PC-9 (cell line): Measurements from ENCODE around the gene AUH. TPM values are rescaled to one million over a fixed set of nuclear protein-coding genes. Genes with fewer than 3 reads are reported as not detected.

Experiments used
- BruUV-seq: library from RNA; stranded (reverse); fragments of 400-500 nt; replicated peaks from 2 replicates; lab custom pipeline; 2021; lab: Mats Ljungman, UMichigan
- CTCF ChIA-PET: fragments of 300-600 bp; sonication (Branson Sonifier 250); formaldehyde crosslinking; loops from one replicate; lab custom pipeline; 2022; ENCODE audit warnings: antibody characterized with exemption; lab: Charles Lee
- POLR2A ChIA-PET: fragments of 300-600 bp; sonication (Branson Sonifier 250); formaldehyde crosslinking; loops from one replicate; lab custom pipeline; 2022; ENCODE audit warnings: antibody characterized with exemption; ENCODE audit not compliant: unreplicated experiment; lab: Charles Lee
- DNase-seq, 2 experiments: peaks; one replicate each; pipeline versions ENCODE4 v3.0.0 to v3.0.0-alpha.2; 2015 to 2022; ENCODE audit warnings: mixed read lengths in 1 of 2
- H2AFZ ChIP-seq: fragments of 200-600 bp; sonication (generic); 2 replicates; pipeline ENCODE4 v1.8.1; 2017; ENCODE audit warnings: antibody characterized with exemption
- H3F3A ChIP-seq: fragments of 200-600 bp; sonication (generic); 2 replicates; pipeline ENCODE4 v1.8.1; 2017; ENCODE audit warnings: antibody characterized with exemption, mild to moderate bottlenecking, low read depth; ENCODE audit not compliant: insufficient read depth
- H3K27ac ChIP-seq: fragments of 200-600 bp; sonication (generic); 2 replicates; pipeline ENCODE4 v1.6.1; 2016; ENCODE audit warnings: mixed run types
- H3K27me3 ChIP-seq: fragments of 200-600 bp; sonication (generic); 2 replicates; pipeline ENCODE4 v1.6.1; 2016; ENCODE audit warnings: low read depth, mixed run types; ENCODE audit not compliant: insufficient read depth
- H3K36me3 ChIP-seq: fragments of 200-600 bp; sonication (generic); 2 replicates; pipeline ENCODE4 v1.6.1; 2016; ENCODE audit warnings: low read depth, mixed run types
- H3K4me1 ChIP-seq: fragments of 200-600 bp; sonication (generic); replicated peaks from 2 replicates; pipeline ENCODE4 v1.6.1; 2016; ENCODE audit warnings: mixed run types; ENCODE audit not compliant: insufficient read depth
- H3K4me2 ChIP-seq: fragments of 200-600 bp; sonication (generic); 2 replicates; pipeline ENCODE4 v1.6.1; 2017; ENCODE audit warnings: mixed run types
- H3K4me3 ChIP-seq: fragments of 200-600 bp; sonication (generic); 2 replicates; pipeline ENCODE4 v1.6.1; 2016; ENCODE audit warnings: mixed run types
- H3K79me2 ChIP-seq: fragments of 200-600 bp; sonication (generic); 2 replicates; pipeline ENCODE4 v1.6.1; 2017; ENCODE audit warnings: low read depth, mixed run types
- H3K9me2 ChIP-seq: fragments of 200-600 bp; sonication (generic); 2 replicates; pipeline ENCODE4 v1.8.1; 2017; ENCODE audit warnings: mild to moderate bottlenecking; ENCODE audit not compliant: insufficient read depth
- H3K9me3 ChIP-seq: fragments of 200-600 bp; sonication (generic); 2 replicates; pipeline ENCODE4 v1.8.1; 2016; ENCODE audit warnings: low read depth; ENCODE audit not compliant: insufficient read depth
- H4K20me1 ChIP-seq: fragments of 200-600 bp; sonication (generic); 2 replicates; pipeline ENCODE4 v1.8.1; 2017; ENCODE audit not compliant: insufficient read depth
- EZH2 ChIP-seq: fragments of 200-600 bp; sonication (generic); IDR thresholded peaks from 2 replicates; pipeline ENCODE4 v1.8.0; 2017; ENCODE audit warnings: antibody characterized with exemption, low read depth
- intact Hi-C: fragments of 100-400 bp; cut with micrococcal nuclease; formaldehyde crosslinking; loops from one replicate; pipeline ENCODE4 v1.10.0; 2022; ENCODE audit not compliant: unreplicated experiment
- total RNA-seq: library from RNA; stranded (reverse); gene quantifications from 2 replicates; pipeline ENCODE4 v1.2.3, GENCODE V29; 2021
- TF ChIP-seq, protein P1 (sequence below): fragments of 200-600 bp; sonication (generic); conservative IDR thresholded peaks from 2 replicates; pipeline ENCODE4 v1.6.1; 2017; ENCODE audit warnings: mixed run types, antibody characterized with exemption, mild to moderate bottlenecking, moderate library complexity

The AUH gene
- total RNA-seq, 1 experiment from 2014 or later = 24.9 TPM

DNA sequence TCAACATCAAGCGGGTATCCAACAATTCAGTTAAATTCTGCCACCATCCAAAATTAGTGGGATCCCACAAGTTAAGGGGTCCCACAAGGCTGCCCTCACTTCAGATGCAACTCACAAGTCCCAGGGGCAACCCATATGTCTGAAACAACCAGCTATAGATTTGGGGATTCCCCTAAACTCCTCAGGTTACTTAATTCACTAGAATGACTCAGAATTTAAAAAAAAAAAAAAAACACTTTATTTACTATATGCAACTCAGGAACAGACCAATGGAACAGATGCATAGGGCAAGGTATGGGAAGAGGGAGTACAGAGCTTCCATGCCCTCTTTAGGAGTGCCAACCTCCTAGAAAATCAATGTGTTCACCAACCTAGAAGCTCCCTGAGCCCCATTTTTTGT lies 15.1 kb downstream of the AUH start:
- H3K9me2 ChIP-seq = no peaks in the 10 kb centered on the region
- no peak overlapping the region for H3K4me3 ChIP-seq
- ChIA-PET CTCF (no interaction called here), POLR2A (interaction anchor here (0.6 to 0.7 kb wide), 2 partner anchors 46 to 794 kb away, joined by 11 to 20 read pairs; no protein-coding TSS in a partner anchor)
- no peaks in the 10 kb centered on the region for H3F3A ChIP-seq
- no peak overlapping the region for H2AFZ ChIP-seq
- no peaks in the 10 kb centered on the region for H3K9me3 ChIP-seq
- H3K27ac ChIP-seq = no peak overlapping the region
- no peak for DNase-seq
- H4K20me1 ChIP-seq = no peaks in the 10 kb centered on the region
- H3K79me2 ChIP-seq = peaks cover 9% of the 10 kb centered on the region; the same call in 1 of the 2 replicates
- H3K4me1 ChIP-seq = peaks cover 9% of the 10 kb centered on the region; the same call in 1 of the 2 replicates
- no TSS peak for BruUV-seq
- H3K36me3 ChIP-seq = peaks cover 7% of the 10 kb centered on the region; the same call in 1 of the 2 replicates
- no peak overlapping the region for H3K4me2 ChIP-seq
- TF ChIP-seq EZH2 = no peak
- TF ChIP-seq, protein P1, sequence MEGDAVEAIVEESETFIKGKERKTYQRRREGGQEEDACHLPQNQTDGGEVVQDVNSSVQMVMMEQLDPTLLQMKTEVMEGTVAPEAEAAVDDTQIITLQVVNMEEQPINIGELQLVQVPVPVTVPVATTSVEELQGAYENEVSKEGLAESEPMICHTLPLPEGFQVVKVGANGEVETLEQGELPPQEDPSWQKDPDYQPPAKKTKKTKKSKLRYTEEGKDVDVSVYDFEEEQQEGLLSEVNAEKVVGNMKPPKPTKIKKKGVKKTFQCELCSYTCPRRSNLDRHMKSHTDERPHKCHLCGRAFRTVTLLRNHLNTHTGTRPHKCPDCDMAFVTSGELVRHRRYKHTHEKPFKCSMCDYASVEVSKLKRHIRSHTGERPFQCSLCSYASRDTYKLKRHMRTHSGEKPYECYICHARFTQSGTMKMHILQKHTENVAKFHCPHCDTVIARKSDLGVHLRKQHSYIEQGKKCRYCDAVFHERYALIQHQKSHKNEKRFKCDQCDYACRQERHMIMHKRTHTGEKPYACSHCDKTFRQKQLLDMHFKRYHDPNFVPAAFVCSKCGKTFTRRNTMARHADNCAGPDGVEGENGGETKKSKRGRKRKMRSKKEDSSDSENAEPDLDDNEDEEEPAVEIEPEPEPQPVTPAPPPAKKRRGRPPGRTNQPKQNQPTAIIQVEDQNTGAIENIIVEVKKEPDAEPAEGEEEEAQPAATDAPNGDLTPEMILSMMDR = no peak
- no peaks in the 10 kb centered on the region for H3K27me3 ChIP-seq
- intact Hi-C loops = no loop called here

GRCh38 chr9:91345978-91346377 lies 15.7 kb downstream of the AUH start:
- POLR2A ChIA-PET = interaction anchor here (0.6 to 0.7 kb wide), 2 partner anchors 45 to 793 kb away, joined by 11 to 20 read pairs; no protein-coding TSS in a partner anchor
- Histone ChIP-seq H4K20me1 (no peaks in the 10 kb centered on the region), H3K27ac (no peak overlapping the region), H3F3A (no peaks in the 10 kb centered on the region), H3K9me2 (no peaks in the 10 kb centered on the region), H2AFZ (no peak overlapping the region), H3K79me2 (peaks cover 9% of the 10 kb centered on the region; the same call in 1 of the 2 replicates), H3K36me3 (peaks cover 10% of the 10 kb centered on the region; the same call in 1 of the 2 replicates), H3K9me3 (no peaks in the 10 kb centered on the region), H3K27me3 (no peaks in the 10 kb centered on the region), H3K4me3 (no peak overlapping the region), H3K4me2 (no peak overlapping the region), H3K4me1 (peaks cover 9% of the 10 kb centered on the region; the same call in 1 of the 2 replicates)
- intact Hi-C loops = no loop called here
- TF ChIP-seq, protein P1 = no peak
- no peak for TF ChIP-seq EZH2
- no peak for DNase-seq
- CTCF ChIA-PET = no interaction called here
- BruUV-seq = no TSS peak

GRCh38 chr9:91342575-91342974 lies 19.1 kb downstream of the AUH start:
- Histone ChIP-seq H4K20me1 (no peaks in the 10 kb centered on the region), H3K9me3 (no peaks in the 10 kb centered on the region), H3K4me3 (no peak overlapping the region), H3K27ac (no peak overlapping the region), H3K27me3 (no peaks in the 10 kb centered on the region), H3F3A (no peaks in the 10 kb centered on the region), H2AFZ (no peak overlapping the region), H3K36me3 (peaks cover 14% of the 10 kb centered on the region; the same call in 1 of the 2 replicates), H3K79me2 (peaks cover 9% of the 10 kb centered on the region; the same call in 1 of the 2 replicates), H3K9me2 (no peaks in the 10 kb centered on the region), H3K4me2 (no peak overlapping the region), H3K4me1 (peaks cover 9% of the 10 kb centered on the region; the same call in 1 of the 2 replicates)
- POLR2A ChIA-PET = no interaction called here
- BruUV-seq = no TSS peak
- CTCF ChIA-PET = interaction anchor here (0.7 kb wide), 1 partner anchor 79 kb away, joined by 3 read pairs; no protein-coding TSS in a partner anchor
- TF ChIP-seq EZH2 = no peak
- TF ChIP-seq, protein P1 = no peak
- intact Hi-C loops = no loop called here
- DNase-seq = no peak
